A549 (cell line): ENCODE measurements around the gene UNC5A.

Experiments
- CEBPB ChIP-seq, 2 experiments: fragments of >200 bp in 1 of 2; sonication (Bioruptor Twin) in 1 of 2; formaldehyde crosslinking in 1 of 2; IDR thresholded peaks; 2 replicates each; pipeline ENCODE4 v1.6.1; 2012 to 2016
- EP300 ChIP-seq, 2 experiments: fragments of >200 bp; sonication (Bioruptor Twin); formaldehyde crosslinking; IDR thresholded peaks; 2 replicates in 1 of 2; 3 replicates in 1 of 2; pipeline ENCODE4 v1.6.1; 2016 to 2017
- FOSL2 ChIP-seq, 2 experiments: fragments of 450-650 bp in 1 of 2; fragments of >200 bp in 1 of 2; sonication (Bioruptor Twin) in 1 of 2; formaldehyde crosslinking; IDR thresholded peaks; 2 replicates each; pipeline versions ENCODE4 v1.5.0 to v1.6.1; 2016 to 2020; ENCODE audit warnings: mild to moderate bottlenecking in 1 of 2, moderate library complexity in 1 of 2
- HOXA7 ChIP-seq: fragments of 250-450 bp; sonication (Bioruptor Pico); IDR thresholded peaks from 2 replicates; pipeline ENCODE4 v1.5.0; 2020; ENCODE audit warnings: mild to moderate bottlenecking, moderate library complexity
- HOXB13 ChIP-seq: fragments of 250-450 bp; sonication (Bioruptor Pico); IDR thresholded peaks from 2 replicates; pipeline ENCODE4 v1.5.0; 2020; ENCODE audit warnings: low read depth, mild to moderate bottlenecking, moderate library complexity
- KDM1A ChIP-seq: fragments of 200-600 bp; sonication (generic); IDR thresholded peaks from 2 replicates; pipeline ENCODE4 v1.6.1; 2016; ENCODE audit warnings: low read depth, mild to moderate bottlenecking
- MYC ChIP-seq: IDR thresholded peaks from 2 replicates; pipeline ENCODE4 v1.6.1; 2012; ENCODE audit warnings: mild to moderate bottlenecking, inconsistent platforms, low read length, improper control_type of control experiment, borderline replicate concordance
- POLR2A ChIP-seq: IDR thresholded peaks from 2 replicates; pipeline ENCODE4 v1.6.1; 2012; ENCODE audit warnings: mild to moderate bottlenecking, low read length
- RAD21 ChIP-seq, 2 experiments: fragments of >200 bp in 1 of 2; sonication (Bioruptor Twin) in 1 of 2; formaldehyde crosslinking in 1 of 2; IDR thresholded peaks in 1 of 2; conservative IDR thresholded peaks in 1 of 2; 2 replicates in 1 of 2; 3 replicates in 1 of 2; pipeline ENCODE4 v1.6.1; 2012 to 2018; ENCODE audit warnings: inconsistent platforms in 1 of 2
- ZSCAN20 ChIP-seq: fragments of 250-450 bp; sonication (Bioruptor Pico); IDR thresholded peaks from 2 replicates; pipeline ENCODE4 v1.8.0; 2022; ENCODE audit warnings: mild to moderate bottlenecking, moderate library complexity
- TF ChIP-seq, protein P1 (sequence below): fragments of >200 bp; sonication (Bioruptor Twin); formaldehyde crosslinking; IDR thresholded peaks from 3 replicates; pipeline ENCODE4 v1.5.1; 2016
- TF ChIP-seq, protein P2 (sequence below): fragments of >200 bp; sonication (Bioruptor Twin); formaldehyde crosslinking; IDR thresholded peaks from 2 replicates; pipeline ENCODE4 v1.6.1; 2016

DNA sequence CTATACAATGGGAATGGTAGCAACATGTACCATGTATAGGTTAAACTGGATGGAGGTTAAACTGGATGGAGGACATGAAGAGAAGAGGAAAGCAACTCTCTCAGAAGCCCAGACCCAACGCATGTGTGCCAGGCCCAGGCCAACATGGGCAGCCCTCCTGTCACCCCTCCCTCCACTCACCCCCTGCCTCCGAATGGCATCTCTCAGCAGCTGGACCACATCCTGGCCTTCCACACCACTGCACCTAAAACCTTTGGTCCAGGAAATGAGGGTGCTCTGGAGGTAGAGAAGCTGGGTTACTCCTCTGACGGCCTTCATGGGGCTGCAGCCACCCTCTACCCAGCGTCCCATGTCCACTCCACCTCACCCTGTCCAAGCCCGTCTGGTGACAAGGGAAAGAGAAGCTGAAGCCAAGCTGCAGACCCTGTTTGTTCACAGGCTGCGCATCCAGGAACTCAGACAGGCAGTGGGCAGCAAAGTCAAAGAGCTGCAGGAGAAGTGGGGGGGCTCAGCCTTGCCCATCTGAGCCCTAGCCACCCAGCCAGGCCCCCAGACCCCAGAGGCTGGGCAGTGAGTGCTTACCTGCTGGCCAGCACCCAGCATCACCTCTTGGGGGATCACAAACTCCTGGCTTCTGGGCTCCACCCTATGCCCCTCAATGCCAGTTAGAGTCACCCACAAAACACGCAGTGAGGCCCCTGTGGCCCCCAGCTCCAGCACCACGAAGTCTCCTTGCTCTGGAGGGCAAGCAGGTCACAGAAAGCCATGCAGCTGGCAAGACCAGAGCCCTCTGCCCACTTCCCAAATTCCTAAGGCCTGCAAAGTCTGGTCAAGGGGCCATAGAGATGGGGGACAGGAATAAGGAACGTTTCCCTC lies 80.3 kb downstream of the UNC5A start:
- TF ChIP-seq POLR2A (no peak), CEBPB (IDR thresholded peaks at IDR 0.05) (no peak), HOXA7 (no peak), HOXB13 (CRISPR knock-in tag) (no peak), KDM1A (no peak), FOSL2 (IDR thresholded peaks at IDR 0.05) (no peak), FOSL2 (CRISPR knock-in tag; IDR thresholded peaks at IDR 0.05) (no peak), MYC (no peak), ZSCAN20 (CRISPR knock-in tag) (no peak), RAD21 (conservative IDR thresholded peaks at IDR 0.05 in 1 of 2, IDR thresholded peaks at IDR 0.05 in 1 of 2) (no peak), EP300 (IDR thresholded peaks at IDR 0.05) (no peak)
- TF ChIP-seq, protein P1, sequence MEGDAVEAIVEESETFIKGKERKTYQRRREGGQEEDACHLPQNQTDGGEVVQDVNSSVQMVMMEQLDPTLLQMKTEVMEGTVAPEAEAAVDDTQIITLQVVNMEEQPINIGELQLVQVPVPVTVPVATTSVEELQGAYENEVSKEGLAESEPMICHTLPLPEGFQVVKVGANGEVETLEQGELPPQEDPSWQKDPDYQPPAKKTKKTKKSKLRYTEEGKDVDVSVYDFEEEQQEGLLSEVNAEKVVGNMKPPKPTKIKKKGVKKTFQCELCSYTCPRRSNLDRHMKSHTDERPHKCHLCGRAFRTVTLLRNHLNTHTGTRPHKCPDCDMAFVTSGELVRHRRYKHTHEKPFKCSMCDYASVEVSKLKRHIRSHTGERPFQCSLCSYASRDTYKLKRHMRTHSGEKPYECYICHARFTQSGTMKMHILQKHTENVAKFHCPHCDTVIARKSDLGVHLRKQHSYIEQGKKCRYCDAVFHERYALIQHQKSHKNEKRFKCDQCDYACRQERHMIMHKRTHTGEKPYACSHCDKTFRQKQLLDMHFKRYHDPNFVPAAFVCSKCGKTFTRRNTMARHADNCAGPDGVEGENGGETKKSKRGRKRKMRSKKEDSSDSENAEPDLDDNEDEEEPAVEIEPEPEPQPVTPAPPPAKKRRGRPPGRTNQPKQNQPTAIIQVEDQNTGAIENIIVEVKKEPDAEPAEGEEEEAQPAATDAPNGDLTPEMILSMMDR: no peak
- TF ChIP-seq, protein P2, sequence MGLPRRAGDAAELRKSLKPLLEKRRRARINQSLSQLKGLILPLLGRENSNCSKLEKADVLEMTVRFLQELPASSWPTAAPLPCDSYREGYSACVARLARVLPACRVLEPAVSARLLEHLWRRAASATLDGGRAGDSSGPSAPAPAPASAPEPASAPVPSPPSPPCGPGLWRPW: no peak
